Mammary epithelial cell (primary cell): ENCODE measurements around the gene PRKAG1.

ENCODE experiments used
- EZH2 ChIP-seq: IDR thresholded peaks from 2 replicates; pipeline ENCODE4 v1.6.1; 2012; ENCODE audit warnings: low read length, inconsistent platforms, borderline replicate concordance
- TF ChIP-seq, protein P1 (sequence below), 2 donors: IDR thresholded peaks in 1 of 2; conservative IDR thresholded peaks in 1 of 2; 2 replicates each; pipeline ENCODE4 v1.5.1; 2011 to 2012; ENCODE audit warnings: inconsistent platforms in 2 of 2, low read length in 2 of 2, mild to moderate bottlenecking in 2 of 2, control low read depth in 1 of 2, low read depth in 1 of 2; ENCODE audit not compliant: insufficient read depth in 1 of 2; ENCODE audit errors: extremely low read depth in 1 of 2

DNA sequence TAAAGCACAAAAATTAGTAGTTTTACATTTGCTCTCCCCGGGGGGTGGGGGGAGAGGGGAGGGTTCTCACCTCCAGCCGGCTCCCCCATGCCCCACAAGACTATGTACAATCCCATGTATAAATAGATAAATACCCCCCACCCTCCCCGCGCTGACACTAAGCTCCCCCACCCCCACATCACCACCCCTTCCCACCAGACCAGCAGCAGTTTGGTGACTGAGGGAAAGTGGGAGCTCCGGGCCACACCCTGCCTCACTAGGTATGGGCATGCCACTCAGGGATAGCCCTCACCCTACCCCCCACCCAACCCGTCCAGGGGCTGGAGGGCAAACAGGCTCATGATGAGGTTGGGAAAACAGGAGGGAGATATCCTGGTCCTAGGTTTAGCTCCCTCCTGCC is 1.9 kb upstream of the PRKAG1 start:
- TF ChIP-seq, protein P1, sequence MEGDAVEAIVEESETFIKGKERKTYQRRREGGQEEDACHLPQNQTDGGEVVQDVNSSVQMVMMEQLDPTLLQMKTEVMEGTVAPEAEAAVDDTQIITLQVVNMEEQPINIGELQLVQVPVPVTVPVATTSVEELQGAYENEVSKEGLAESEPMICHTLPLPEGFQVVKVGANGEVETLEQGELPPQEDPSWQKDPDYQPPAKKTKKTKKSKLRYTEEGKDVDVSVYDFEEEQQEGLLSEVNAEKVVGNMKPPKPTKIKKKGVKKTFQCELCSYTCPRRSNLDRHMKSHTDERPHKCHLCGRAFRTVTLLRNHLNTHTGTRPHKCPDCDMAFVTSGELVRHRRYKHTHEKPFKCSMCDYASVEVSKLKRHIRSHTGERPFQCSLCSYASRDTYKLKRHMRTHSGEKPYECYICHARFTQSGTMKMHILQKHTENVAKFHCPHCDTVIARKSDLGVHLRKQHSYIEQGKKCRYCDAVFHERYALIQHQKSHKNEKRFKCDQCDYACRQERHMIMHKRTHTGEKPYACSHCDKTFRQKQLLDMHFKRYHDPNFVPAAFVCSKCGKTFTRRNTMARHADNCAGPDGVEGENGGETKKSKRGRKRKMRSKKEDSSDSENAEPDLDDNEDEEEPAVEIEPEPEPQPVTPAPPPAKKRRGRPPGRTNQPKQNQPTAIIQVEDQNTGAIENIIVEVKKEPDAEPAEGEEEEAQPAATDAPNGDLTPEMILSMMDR (conservative IDR thresholded peaks at IDR 0.05 in 1 of 2, IDR thresholded peaks at IDR 0.05 in 1 of 2; ENCODE audit: extremely low read depth in 1 of 2, insufficient read depth in 1 of 2, low read depth in 1 of 2, low read length in 2 of 2) = no peak
- no peak for TF ChIP-seq EZH2
